Neural cell (in vitro differentiated cells): ENCODE measurements around the gene NPS. TPM values are rescaled to one million over a fixed set of nuclear protein-coding genes. Genes with fewer than 3 reads are reported as not detected.

Experiments
- H2AFZ ChIP-seq: fragments of 200-600, 300-800 bp; sonication (generic), shearing (Covaris generic); 2 replicates; pipeline ENCODE4 v1.6.0; 2014; ENCODE audit warnings: low read depth, mild to moderate bottlenecking, antibody characterized with exemption, low read length, moderate library complexity
- H3F3A ChIP-seq: fragments of 200-600 bp; shearing (Covaris generic); 2 replicates; pipeline ENCODE4 v1.6.1; 2016; ENCODE audit warnings: mild to moderate bottlenecking, moderate library complexity, mixed read lengths, antibody characterized with exemption, low read length; ENCODE audit not compliant: insufficient read depth, poor library complexity, severe bottlenecking
- H3K27ac ChIP-seq: fragments of 200-600, 300-800 bp; sonication (generic), shearing (Covaris generic); 2 replicates; pipeline ENCODE4 v1.5.1; 2014; ENCODE audit warnings: mild to moderate bottlenecking, low read length, moderate library complexity
- H3K27me3 ChIP-seq: fragments of 300-800, 200-600 bp; sonication (generic), shearing (Covaris generic); 2 replicates; pipeline ENCODE4 v1.6.0; 2014; ENCODE audit warnings: mild to moderate bottlenecking, low read depth, low read length, moderate library complexity; ENCODE audit not compliant: insufficient read depth
- H3K36me3 ChIP-seq: fragments of 300-800, 200-600 bp; sonication (generic), shearing (Covaris generic); 2 replicates; pipeline ENCODE4 v1.5.1; 2014; ENCODE audit warnings: mild to moderate bottlenecking, antibody characterized with exemption, low read length, moderate library complexity; ENCODE audit not compliant: insufficient read depth
- H3K4me2 ChIP-seq: fragments of 300-800, 200-600 bp; sonication (generic), shearing (Covaris generic); 2 replicates; pipeline ENCODE4 v1.6.0; 2014; ENCODE audit warnings: mild to moderate bottlenecking, low read length
- H3K4me3 ChIP-seq: fragments of 300-800, 200-600 bp; sonication (generic), shearing (Covaris generic); 2 replicates; pipeline ENCODE4 v1.5.1; 2014; ENCODE audit warnings: mild to moderate bottlenecking, low read length, moderate library complexity
- H3K79me2 ChIP-seq: fragments of 200-600 bp; shearing (Covaris generic); replicated peaks from 2 replicates; pipeline ENCODE4 v1.6.0; 2014; ENCODE audit warnings: mild to moderate bottlenecking, low read length, moderate library complexity; ENCODE audit not compliant: insufficient read depth
- H3K9ac ChIP-seq: fragments of 300-800, 200-600 bp; sonication (generic), shearing (Covaris generic); 2 replicates; pipeline ENCODE4 v1.6.1; 2016; ENCODE audit warnings: mild to moderate bottlenecking, low read length, mixed read lengths
- H3K9me2 ChIP-seq: fragments of 200-600 bp; shearing (Covaris generic); 2 replicates; pipeline ENCODE4 v1.6.1; 2016; ENCODE audit warnings: mild to moderate bottlenecking, low read length, mixed read lengths; ENCODE audit not compliant: insufficient read depth
- H3K9me3 ChIP-seq: fragments of 200-600, 300-800 bp; sonication (generic), shearing (Covaris generic); 2 replicates; pipeline ENCODE4 v1.6.1; 2016; ENCODE audit warnings: mild to moderate bottlenecking, mixed run types, low read length, moderate library complexity, mixed read lengths
- H4K20me1 ChIP-seq: fragments of 200-600 bp; shearing (Covaris generic); 2 replicates; pipeline ENCODE4 v1.6.1; 2016; ENCODE audit warnings: mild to moderate bottlenecking, mixed run types; ENCODE audit not compliant: insufficient read depth
- CTCF ChIP-seq: fragments of 450-650 bp; IDR thresholded peaks from 2 replicates; pipeline ENCODE4 v1.5.1; 2014; ENCODE audit warnings: antibody characterized with exemption, mild to moderate bottlenecking, moderate library complexity; ENCODE audit not compliant: poor library complexity, severe bottlenecking
- EP300 ChIP-seq: fragments of 450-650 bp; conservative IDR thresholded peaks from 2 replicates; pipeline ENCODE4 v1.6.1; 2014; ENCODE audit warnings: antibody characterized with exemption, mild to moderate bottlenecking, moderate library complexity; ENCODE audit not compliant: poor library complexity, severe bottlenecking
- EZH2 ChIP-seq: fragments of 200-600, 300-800 bp; shearing (Covaris generic), sonication (generic); IDR thresholded peaks from 2 replicates; pipeline ENCODE4 v1.6.1; 2014; ENCODE audit warnings: antibody characterized with exemption, low read length, borderline replicate concordance, mild to moderate bottlenecking; ENCODE audit not compliant: insufficient read depth, poor library complexity, severe bottlenecking
- MXI1 ChIP-seq: fragments of 450-650 bp; conservative IDR thresholded peaks from 2 replicates; pipeline ENCODE4 v1.6.1; 2014; ENCODE audit warnings: antibody characterized with exemption, mild to moderate bottlenecking; ENCODE audit not compliant: poor library complexity, severe bottlenecking
- POLR2AphosphoS5 ChIP-seq: IDR thresholded peaks from 2 replicates; pipeline ENCODE4 v1.6.1; 2012
- RAD21 ChIP-seq: fragments of 450-650 bp; conservative IDR thresholded peaks from 2 replicates; pipeline ENCODE4 v1.6.1; 2014; ENCODE audit warnings: antibody characterized with exemption, mild to moderate bottlenecking, moderate library complexity
- SMC3 ChIP-seq: fragments of 450-650 bp; conservative IDR thresholded peaks from 2 replicates; pipeline ENCODE4 v1.6.1; 2014; ENCODE audit warnings: antibody characterized with exemption, mild to moderate bottlenecking, moderate library complexity; ENCODE audit not compliant: poor library complexity
- TAF1 ChIP-seq: IDR thresholded peaks from 2 replicates; pipeline ENCODE4 v1.6.1; 2012; ENCODE audit warnings: low read depth
- polyA plus RNA-seq: library from polyadenylated mRNA; depleted of rRNA; stranded (reverse); fragments of >200 nt; gene quantifications from 2 replicates; pipeline ENCODE4 v1.2.3, GENCODE V29; 2014
- TF ChIP-seq, protein P1 (sequence below): IDR thresholded peaks from 2 replicates; pipeline ENCODE4 v1.6.1; 2012; ENCODE audit warnings: borderline replicate concordance

NPS gene
- polyA plus RNA-seq, 1 donor from 2014 or later: not detected

GRCh38 chr10:127553417-127553816 lies 4.3 kb downstream of the NPS start:
- no peak for TF ChIP-seq CTCF
- no peak for TF ChIP-seq SMC3
- TF ChIP-seq POLR2AphosphoS5: no peak
- TF ChIP-seq EP300: no peak
- no peak for TF ChIP-seq RAD21
- TF ChIP-seq TAF1: no peak
- no peak for TF ChIP-seq EZH2
- TF ChIP-seq MXI1: no peak
- TF ChIP-seq, protein P1, sequence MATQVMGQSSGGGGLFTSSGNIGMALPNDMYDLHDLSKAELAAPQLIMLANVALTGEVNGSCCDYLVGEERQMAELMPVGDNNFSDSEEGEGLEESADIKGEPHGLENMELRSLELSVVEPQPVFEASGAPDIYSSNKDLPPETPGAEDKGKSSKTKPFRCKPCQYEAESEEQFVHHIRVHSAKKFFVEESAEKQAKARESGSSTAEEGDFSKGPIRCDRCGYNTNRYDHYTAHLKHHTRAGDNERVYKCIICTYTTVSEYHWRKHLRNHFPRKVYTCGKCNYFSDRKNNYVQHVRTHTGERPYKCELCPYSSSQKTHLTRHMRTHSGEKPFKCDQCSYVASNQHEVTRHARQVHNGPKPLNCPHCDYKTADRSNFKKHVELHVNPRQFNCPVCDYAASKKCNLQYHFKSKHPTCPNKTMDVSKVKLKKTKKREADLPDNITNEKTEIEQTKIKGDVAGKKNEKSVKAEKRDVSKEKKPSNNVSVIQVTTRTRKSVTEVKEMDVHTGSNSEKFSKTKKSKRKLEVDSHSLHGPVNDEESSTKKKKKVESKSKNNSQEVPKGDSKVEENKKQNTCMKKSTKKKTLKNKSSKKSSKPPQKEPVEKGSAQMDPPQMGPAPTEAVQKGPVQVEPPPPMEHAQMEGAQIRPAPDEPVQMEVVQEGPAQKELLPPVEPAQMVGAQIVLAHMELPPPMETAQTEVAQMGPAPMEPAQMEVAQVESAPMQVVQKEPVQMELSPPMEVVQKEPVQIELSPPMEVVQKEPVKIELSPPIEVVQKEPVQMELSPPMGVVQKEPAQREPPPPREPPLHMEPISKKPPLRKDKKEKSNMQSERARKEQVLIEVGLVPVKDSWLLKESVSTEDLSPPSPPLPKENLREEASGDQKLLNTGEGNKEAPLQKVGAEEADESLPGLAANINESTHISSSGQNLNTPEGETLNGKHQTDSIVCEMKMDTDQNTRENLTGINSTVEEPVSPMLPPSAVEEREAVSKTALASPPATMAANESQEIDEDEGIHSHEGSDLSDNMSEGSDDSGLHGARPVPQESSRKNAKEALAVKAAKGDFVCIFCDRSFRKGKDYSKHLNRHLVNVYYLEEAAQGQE: no peak
- no peak overlapping the region for H3K9ac ChIP-seq
- no peak overlapping the region for H3K4me3 ChIP-seq
- no peaks in the 10 kb centered on the region for H3K79me2 ChIP-seq
- H3F3A ChIP-seq: no peaks in the 10 kb centered on the region
- no peak overlapping the region for H3K27ac ChIP-seq
- H4K20me1 ChIP-seq: no peaks in the 10 kb centered on the region
- no peaks in the 10 kb centered on the region for H3K36me3 ChIP-seq
- no peaks in the 10 kb centered on the region for H3K9me3 ChIP-seq
- H3K9me2 ChIP-seq: no peaks in the 10 kb centered on the region
- H3K4me2 ChIP-seq: no peak overlapping the region
- H2AFZ ChIP-seq: no peak overlapping the region
- H3K27me3 ChIP-seq: peaks cover 7% of the 10 kb centered on the region

DNA sequence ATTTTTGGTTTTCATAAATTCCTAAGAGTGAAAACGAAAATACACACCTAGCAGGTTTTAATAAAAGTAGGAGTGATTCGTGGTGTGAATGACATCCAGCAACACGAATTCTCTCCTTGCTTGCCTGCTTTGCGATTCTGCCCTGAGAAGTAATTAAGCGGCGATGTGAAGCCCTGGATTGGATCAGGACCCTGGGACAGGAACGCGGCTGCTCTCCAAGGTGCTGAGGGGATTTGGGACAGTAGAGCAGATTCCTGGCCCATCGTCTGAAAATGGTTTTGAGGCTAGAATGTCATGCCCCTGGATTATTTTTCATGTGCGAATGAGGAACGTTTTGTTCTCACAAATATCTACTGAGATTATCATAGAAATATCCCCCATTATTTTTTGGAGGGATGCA lies 7.8 kb downstream of the NPS start:
- H4K20me1 ChIP-seq: no peaks in the 10 kb centered on the region
- H3K9me3 ChIP-seq: no peaks in the 10 kb centered on the region
- no peak overlapping the region for H3K4me2 ChIP-seq
- TF ChIP-seq RAD21: no peak
- TF ChIP-seq, protein P1: peak; percentile 57
- H3K9ac ChIP-seq: no peak overlapping the region
- peaks cover 7% of the 10 kb centered on the region for H3K27me3 ChIP-seq
- no peak overlapping the region for H3K4me3 ChIP-seq
- H3K27ac ChIP-seq: no peak overlapping the region
- H3F3A ChIP-seq: no peaks in the 10 kb centered on the region
- no peaks in the 10 kb centered on the region for H3K36me3 ChIP-seq
- no peaks in the 10 kb centered on the region for H3K79me2 ChIP-seq
- H3K9me2 ChIP-seq: no peaks in the 10 kb centered on the region
- H2AFZ ChIP-seq: no peak overlapping the region
